OCI-LY7 (cell line): Measurements from ENCODE around the gene SLC9A9. TPM values are rescaled to one million over a fixed set of nuclear protein-coding genes. Genes with fewer than 3 reads are reported as not detected.

Source experiments
- BruUV-seq: library from RNA; stranded (reverse); fragments of 400-500 nt; replicated peaks from 2 replicates; lab custom pipeline; 2021; lab: Mats Ljungman, UMichigan
- CTCF ChIA-PET: fragments of 300-600 bp; sonication (Branson Sonifier 250); formaldehyde crosslinking; loops from one replicate; lab custom pipeline; 2022; ENCODE audit warnings: antibody characterized with exemption; ENCODE audit not compliant: unreplicated experiment; lab: Charles Lee
- POLR2A ChIA-PET: fragments of 300-600 bp; sonication (Branson Sonifier 250); formaldehyde crosslinking; loops from one replicate; lab custom pipeline; 2022; ENCODE audit warnings: antibody characterized with exemption; lab: Charles Lee
- DNase-seq: peaks from one replicate; pipeline ENCODE4 v3.0.0-alpha.2; 2015; ENCODE audit warnings: low spot score
- H2AFZ ChIP-seq: fragments of 200-600 bp; sonication (generic), shearing (Covaris generic); 2 replicates; pipeline ENCODE4 v1.6.1; 2014; ENCODE audit warnings: mild to moderate bottlenecking, antibody characterized with exemption, low read length, moderate library complexity
- H3K27ac ChIP-seq: fragments of 200-600 bp; sonication (generic); 2 replicates; pipeline ENCODE4 v1.5.1; 2014; ENCODE audit warnings: mixed run types, low read depth, mild to moderate bottlenecking, moderate library complexity, low read length, inconsistent platforms; ENCODE audit not compliant: poor library complexity, severe bottlenecking
- H3K36me3 ChIP-seq: fragments of 200-600 bp; sonication (generic); 2 replicates; pipeline ENCODE4 v1.6.1; 2014; ENCODE audit warnings: mild to moderate bottlenecking, antibody characterized with exemption, low read length, moderate library complexity, mixed read lengths; ENCODE audit not compliant: insufficient read depth
- H3K4me1 ChIP-seq: fragments of 200-600 bp; sonication (generic); 2 replicates; pipeline ENCODE4 v1.5.1; 2014; ENCODE audit warnings: mild to moderate bottlenecking, low read length; ENCODE audit not compliant: insufficient read depth, poor library complexity, severe bottlenecking
- H3K4me2 ChIP-seq: fragments of 200-600 bp; sonication (generic); 2 replicates; pipeline ENCODE4 v1.6.1; 2014; ENCODE audit warnings: mild to moderate bottlenecking, low read length
- H3K4me3 ChIP-seq: fragments of 200-600 bp; sonication (generic); 2 replicates; pipeline ENCODE4 v1.5.1; 2014; ENCODE audit warnings: mild to moderate bottlenecking, low read depth, low read length; ENCODE audit not compliant: poor library complexity, severe bottlenecking
- H3K79me2 ChIP-seq: fragments of 200-600 bp; sonication (generic); 2 replicates; pipeline ENCODE4 v1.6.1; 2016; ENCODE audit warnings: low read depth, mild to moderate bottlenecking, low read length, moderate library complexity, mixed read lengths; ENCODE audit not compliant: insufficient read depth
- H3K9me2 ChIP-seq: fragments of 200-600 bp; sonication (generic); 2 replicates; pipeline ENCODE4 v1.6.1; 2016; ENCODE audit warnings: mild to moderate bottlenecking, low read length, mixed read lengths; ENCODE audit not compliant: insufficient read depth
- H3K9me3 ChIP-seq: fragments of 200-600 bp; sonication (generic); 2 replicates; pipeline ENCODE4 v1.6.1; 2014; ENCODE audit warnings: mild to moderate bottlenecking, mixed run types, low read length, mixed read lengths
- H4K20me1 ChIP-seq: fragments of 200-600 bp; sonication (generic); 2 replicates; pipeline ENCODE4 v1.6.1; 2014; ENCODE audit warnings: mild to moderate bottlenecking, antibody characterized with exemption, low read length, moderate library complexity, mixed read lengths; ENCODE audit not compliant: insufficient read depth
- CTCF ChIP-seq: fragments of 200-600 bp; sonication (generic); conservative IDR thresholded peaks from 2 replicates; pipeline ENCODE4 v1.5.1; 2014; ENCODE audit warnings: mild to moderate bottlenecking, antibody characterized with exemption, low read length, moderate library complexity, mixed read lengths
- EZH2phosphoT487 ChIP-seq: fragments of 200-600 bp; sonication (generic); IDR thresholded peaks from 2 replicates; pipeline ENCODE4 v1.6.1; 2018; ENCODE audit warnings: low read depth, borderline replicate concordance, mild to moderate bottlenecking, mixed run types, antibody characterized with exemption, low read length, moderate library complexity, mixed read lengths
- intact Hi-C: fragments of 100-400 bp; cut with micrococcal nuclease; formaldehyde crosslinking; loops from one replicate; pipeline ENCODE4 v1.10.0; 2022; ENCODE audit not compliant: unreplicated experiment
- total RNA-seq, 2 experiments: library from RNA; depleted of rRNA in 1 of 2; stranded (reverse); fragments of >200 nt in 1 of 2; shearing (Covaris generic) in 1 of 2; gene quantifications; 2 replicates each; pipeline ENCODE4 v1.2.3, GENCODE V29; 2014 to 2022

Gene SLC9A9
- total RNA-seq, 2 experiments from 2014 or later, result 9.3 to 14.8 TPM

- no peak for TF ChIP-seq CTCF
- TF ChIP-seq EZH2phosphoT487, result no peak
- Histone ChIP-seq H3K4me3 (no peak overlapping the region), H3K4me2 (no peak overlapping the region), H4K20me1 (no peaks in the 10 kb centered on the region), H3K36me3 (no peaks in the 10 kb centered on the region), H3K4me1 (no peaks in the 10 kb centered on the region), H3K27ac (no peak overlapping the region), H3K9me3 (no peaks in the 10 kb centered on the region), H3K79me2 (no peaks in the 10 kb centered on the region), H3K9me2 (no peaks in the 10 kb centered on the region), H2AFZ (no peak overlapping the region)
- DNase-seq, result no peak
- POLR2A ChIA-PET, result no interaction called here
- CTCF ChIA-PET, result no interaction called here
- intact Hi-C loops, result no loop called here
- no TSS peak for BruUV-seq
Measured at GRCh38 chr3:143830063-143830462, 18.2 kb downstream of the SLC9A9 start.

GRCh38 chr3:143827425-143827824 lies 20.8 kb downstream of the SLC9A9 start:
- no peaks in the 10 kb centered on the region for H4K20me1 ChIP-seq
- H2AFZ ChIP-seq, result no peak overlapping the region
- intact Hi-C loops, result no loop called here
- H3K9me2 ChIP-seq, result no peaks in the 10 kb centered on the region
- no peaks in the 10 kb centered on the region for H3K4me1 ChIP-seq
- no peaks in the 10 kb centered on the region for H3K79me2 ChIP-seq
- POLR2A ChIA-PET, result no interaction called here
- no peak overlapping the region for H3K4me3 ChIP-seq
- BruUV-seq, result no TSS peak
- DNase-seq, result no peak
- H3K9me3 ChIP-seq, result no peaks in the 10 kb centered on the region
- H3K27ac ChIP-seq, result no peak overlapping the region
- H3K36me3 ChIP-seq, result no peaks in the 10 kb centered on the region
- H3K4me2 ChIP-seq, result no peak overlapping the region
- CTCF ChIA-PET, result no interaction called here
- TF ChIP-seq CTCF, result no peak
- no peak for TF ChIP-seq EZH2phosphoT487

- Histone ChIP-seq H2AFZ (no peak overlapping the region), H3K4me1 (no peaks in the 10 kb centered on the region), H3K9me2 (no peaks in the 10 kb centered on the region), H3K79me2 (no peaks in the 10 kb centered on the region), H3K9me3 (no peaks in the 10 kb centered on the region), H3K4me2 (no peak overlapping the region), H4K20me1 (no peaks in the 10 kb centered on the region), H3K4me3 (no peak overlapping the region), H3K27ac (no peak overlapping the region), H3K36me3 (no peaks in the 10 kb centered on the region)
- CTCF ChIA-PET, result no interaction called here
- no peak for DNase-seq
- intact Hi-C loops, result no loop called here
- TF ChIP-seq EZH2phosphoT487, result no peak
- TF ChIP-seq CTCF, result no peak
- POLR2A ChIA-PET, result no interaction called here
- no TSS peak for BruUV-seq
Measured at GRCh38 chr3:143826296-143826695, 22.0 kb downstream of the SLC9A9 start.
